HepG2 (cell line): ENCODE data around the gene ARID5B. TPM values are rescaled to one million over a fixed set of nuclear protein-coding genes. Genes with fewer than 3 reads are reported as not detected.

ENCODE experiments used
- CHCHD3 ChIP-seq: sonication (generic); formaldehyde crosslinking; IDR thresholded peaks from 2 replicates; pipeline ENCODE4 v1.8.0; 2022; ENCODE audit warnings: mild to moderate bottlenecking, missing genetic modification reagents, moderate library complexity
- DNMT1 ChIP-seq: sonication (generic); formaldehyde crosslinking; IDR thresholded peaks from 2 replicates; pipeline ENCODE4 v1.5.1; 2020; ENCODE audit warnings: mild to moderate bottlenecking, missing genetic modification reagents
- DZIP1 ChIP-seq: sonication (generic); formaldehyde crosslinking; IDR thresholded peaks from 2 replicates; pipeline ENCODE4 v1.5.0; 2020; ENCODE audit warnings: mild to moderate bottlenecking, missing genetic modification reagents
- FOXO1 ChIP-seq: sonication (generic); formaldehyde crosslinking; IDR thresholded peaks from 2 replicates; pipeline ENCODE4 v1.4.0; 2020; ENCODE audit warnings: missing genetic modification reagents
- LRRFIP1 ChIP-seq: sonication (generic); formaldehyde crosslinking; conservative IDR thresholded peaks from 2 replicates; pipeline ENCODE4 v1.4.0; 2020; ENCODE audit warnings: missing genetic modification reagents
- PAF1 ChIP-seq: IDR thresholded peaks from 2 replicates; pipeline ENCODE4 v1.6.1; 2016; ENCODE audit warnings: missing genetic modification reagents, missing compliant biosample characterization
- POGZ ChIP-seq: sonication (generic); formaldehyde crosslinking; IDR thresholded peaks from 2 replicates; pipeline ENCODE4 v1.4.0; 2020; ENCODE audit warnings: mild to moderate bottlenecking, missing genetic modification reagents
- SALL1 ChIP-seq: sonication (generic); formaldehyde crosslinking; IDR thresholded peaks from 2 replicates; pipeline ENCODE4 v1.8.0; 2022; ENCODE audit warnings: mild to moderate bottlenecking, missing genetic modification reagents
- ZNF367 ChIP-seq: sonication (generic); formaldehyde crosslinking; IDR thresholded peaks from 2 replicates; pipeline ENCODE4 v1.4.0; 2020; ENCODE audit warnings: missing genetic modification reagents, borderline replicate concordance
- ZNF530 ChIP-seq: sonication (generic); formaldehyde crosslinking; IDR thresholded peaks from 2 replicates; pipeline ENCODE4 v1.5.0; 2020; ENCODE audit warnings: low read depth, mild to moderate bottlenecking, missing genetic modification reagents
- ZNF841 ChIP-seq: sonication (generic); formaldehyde crosslinking; IDR thresholded peaks from 2 replicates; pipeline ENCODE4 v1.8.1; 2023; ENCODE audit warnings: missing genetic modification reagents, borderline replicate concordance
- ZSCAN5A ChIP-seq: sonication (generic); formaldehyde crosslinking; IDR thresholded peaks from 2 replicates; pipeline ENCODE4 v1.8.0; 2022; ENCODE audit warnings: mild to moderate bottlenecking, missing genetic modification reagents, borderline replicate concordance
- polyA plus RNA-seq, 8 experiments: library from polyadenylated mRNA; depleted of rRNA in 3 of 8; stranded (reverse) in 7 of 8; unstranded in 1 of 8; fragments of >200 nt; fragmentation: Illumina TruSeq in 4 of 8; extraction: Trizol in 4 of 8; gene quantifications; 2 replicates each; pipeline versions ENCODE4 v1.2.1 to v1.2.3, GENCODE V29; 2011 to 2016; ENCODE audit warnings: low read depth in 4 of 8, missing spikeins in 1 of 8, mixed read lengths in 1 of 8; ENCODE audit not compliant: insufficient read depth in 1 of 8
- total RNA-seq, 5 experiments: library from RNA; depleted of rRNA; stranded (reverse); fragments of >200 nt; fragmentation: Illumina TruSeq; extraction: Trizol; gene quantifications; 2 replicates each; pipeline ENCODE4 v1.2.3, GENCODE V29; 2016; ENCODE audit warnings: low read depth in 1 of 5
- TF ChIP-seq, protein P1 (sequence below): sonication (generic); formaldehyde crosslinking; IDR thresholded peaks from 2 replicates; pipeline ENCODE4 v1.5.0; 2020; ENCODE audit warnings: mild to moderate bottlenecking, missing genetic modification reagents, borderline replicate concordance
- TF ChIP-seq, protein P2 (sequence below), 2 experiments: IDR thresholded peaks; 2 replicates each; pipeline ENCODE4 v1.6.1; 2011 to 2012; ENCODE audit warnings: low read length in 2 of 2, borderline replicate concordance in 1 of 2, low read depth in 1 of 2, mild to moderate bottlenecking in 1 of 2, moderate library complexity in 1 of 2

The ARID5B gene
- total and polyA plus RNA-seq, 2 of the 13 experiments (the other 11 are each of a cell fraction or from before 2014, with no cell fraction given): 6.2 to 21.1 TPM

DNA sequence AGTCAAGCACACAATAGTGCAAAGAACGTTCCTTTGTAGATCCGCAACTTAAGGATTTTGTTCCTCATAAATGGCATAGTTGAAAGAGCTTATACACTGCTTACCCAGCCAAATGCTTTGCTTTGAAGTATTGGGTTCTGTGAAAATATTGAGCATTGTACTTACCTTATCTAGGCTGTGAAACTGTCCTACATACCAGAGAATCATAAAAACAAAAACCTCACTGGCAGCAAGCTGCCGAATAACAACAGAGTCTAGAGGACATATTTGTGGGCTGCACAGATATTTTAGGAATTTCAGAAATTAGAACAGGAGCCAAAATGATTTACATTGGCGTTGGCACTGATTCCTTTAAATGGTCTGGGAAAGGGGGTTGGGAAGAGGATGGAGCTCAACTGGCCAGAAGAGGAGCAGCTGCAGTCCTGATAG is 192.4 kb downstream of the ARID5B start (continued):
- TF ChIP-seq SALL1 (CRISPR knock-in tag) (peak; percentile 65; the same call in 1 of the 2 replicates), FOXO1 (peak; percentile 94), ZSCAN5A (CRISPR knock-in tag) (no peak), CHCHD3 (CRISPR knock-in tag) (no peak), ZNF841 (no peak), LRRFIP1 (no peak), ZNF367 (CRISPR knock-in tag) (no peak), POGZ (CRISPR knock-in tag) (no peak), DZIP1 (no peak), PAF1 (CRISPR knock-in tag) (no peak), ZNF530 (CRISPR knock-in tag) (no peak), DNMT1 (CRISPR knock-in tag) (no peak)
- TF ChIP-seq, protein P1, sequence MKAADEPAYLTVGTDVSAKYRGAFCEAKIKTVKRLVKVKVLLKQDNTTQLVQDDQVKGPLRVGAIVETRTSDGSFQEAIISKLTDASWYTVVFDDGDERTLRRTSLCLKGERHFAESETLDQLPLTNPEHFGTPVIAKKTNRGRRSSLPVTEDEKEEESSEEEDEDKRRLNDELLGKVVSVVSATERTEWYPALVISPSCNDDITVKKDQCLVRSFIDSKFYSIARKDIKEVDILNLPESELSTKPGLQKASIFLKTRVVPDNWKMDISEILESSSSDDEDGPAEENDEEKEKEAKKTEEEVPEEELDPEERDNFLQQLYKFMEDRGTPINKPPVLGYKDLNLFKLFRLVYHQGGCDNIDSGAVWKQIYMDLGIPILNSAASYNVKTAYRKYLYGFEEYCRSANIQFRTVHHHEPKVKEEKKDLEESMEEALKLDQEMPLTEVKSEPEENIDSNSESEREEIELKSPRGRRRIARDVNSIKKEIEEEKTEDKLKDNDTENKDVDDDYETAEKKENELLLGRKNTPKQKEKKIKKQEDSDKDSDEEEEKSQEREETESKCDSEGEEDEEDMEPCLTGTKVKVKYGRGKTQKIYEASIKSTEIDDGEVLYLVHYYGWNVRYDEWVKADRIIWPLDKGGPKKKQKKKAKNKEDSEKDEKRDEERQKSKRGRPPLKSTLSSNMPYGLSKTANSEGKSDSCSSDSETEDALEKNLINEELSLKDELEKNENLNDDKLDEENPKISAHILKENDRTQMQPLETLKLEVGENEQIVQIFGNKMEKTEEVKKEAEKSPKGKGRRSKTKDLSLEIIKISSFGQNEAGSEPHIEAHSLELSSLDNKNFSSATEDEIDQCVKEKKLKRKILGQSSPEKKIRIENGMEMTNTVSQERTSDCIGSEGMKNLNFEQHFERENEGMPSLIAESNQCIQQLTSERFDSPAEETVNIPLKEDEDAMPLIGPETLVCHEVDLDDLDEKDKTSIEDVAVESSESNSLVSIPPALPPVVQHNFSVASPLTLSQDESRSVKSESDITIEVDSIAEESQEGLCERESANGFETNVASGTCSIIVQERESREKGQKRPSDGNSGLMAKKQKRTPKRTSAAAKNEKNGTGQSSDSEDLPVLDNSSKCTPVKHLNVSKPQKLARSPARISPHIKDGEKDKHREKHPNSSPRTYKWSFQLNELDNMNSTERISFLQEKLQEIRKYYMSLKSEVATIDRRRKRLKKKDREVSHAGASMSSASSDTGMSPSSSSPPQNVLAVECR (CRISPR knock-in tag): no peak
- TF ChIP-seq, protein P2, sequence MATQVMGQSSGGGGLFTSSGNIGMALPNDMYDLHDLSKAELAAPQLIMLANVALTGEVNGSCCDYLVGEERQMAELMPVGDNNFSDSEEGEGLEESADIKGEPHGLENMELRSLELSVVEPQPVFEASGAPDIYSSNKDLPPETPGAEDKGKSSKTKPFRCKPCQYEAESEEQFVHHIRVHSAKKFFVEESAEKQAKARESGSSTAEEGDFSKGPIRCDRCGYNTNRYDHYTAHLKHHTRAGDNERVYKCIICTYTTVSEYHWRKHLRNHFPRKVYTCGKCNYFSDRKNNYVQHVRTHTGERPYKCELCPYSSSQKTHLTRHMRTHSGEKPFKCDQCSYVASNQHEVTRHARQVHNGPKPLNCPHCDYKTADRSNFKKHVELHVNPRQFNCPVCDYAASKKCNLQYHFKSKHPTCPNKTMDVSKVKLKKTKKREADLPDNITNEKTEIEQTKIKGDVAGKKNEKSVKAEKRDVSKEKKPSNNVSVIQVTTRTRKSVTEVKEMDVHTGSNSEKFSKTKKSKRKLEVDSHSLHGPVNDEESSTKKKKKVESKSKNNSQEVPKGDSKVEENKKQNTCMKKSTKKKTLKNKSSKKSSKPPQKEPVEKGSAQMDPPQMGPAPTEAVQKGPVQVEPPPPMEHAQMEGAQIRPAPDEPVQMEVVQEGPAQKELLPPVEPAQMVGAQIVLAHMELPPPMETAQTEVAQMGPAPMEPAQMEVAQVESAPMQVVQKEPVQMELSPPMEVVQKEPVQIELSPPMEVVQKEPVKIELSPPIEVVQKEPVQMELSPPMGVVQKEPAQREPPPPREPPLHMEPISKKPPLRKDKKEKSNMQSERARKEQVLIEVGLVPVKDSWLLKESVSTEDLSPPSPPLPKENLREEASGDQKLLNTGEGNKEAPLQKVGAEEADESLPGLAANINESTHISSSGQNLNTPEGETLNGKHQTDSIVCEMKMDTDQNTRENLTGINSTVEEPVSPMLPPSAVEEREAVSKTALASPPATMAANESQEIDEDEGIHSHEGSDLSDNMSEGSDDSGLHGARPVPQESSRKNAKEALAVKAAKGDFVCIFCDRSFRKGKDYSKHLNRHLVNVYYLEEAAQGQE (IDR thresholded peaks at IDR 0.05; ENCODE audit: borderline replicate concordance in 1 of 2, low read depth in 1 of 2, low read length in 2 of 2): no peak
